Activated T-helper 1 cell treated with Interleukin-2 at 50 U/mL for 16 hours (primary cell): ENCODE data around the gene DLEU7.

Experiments
- DNase-seq: peaks from one replicate; pipeline ENCODE4 v3.0.0-alpha.2; 2020; ENCODE audit warnings: low read depth

The DLEU7 gene

DNA sequence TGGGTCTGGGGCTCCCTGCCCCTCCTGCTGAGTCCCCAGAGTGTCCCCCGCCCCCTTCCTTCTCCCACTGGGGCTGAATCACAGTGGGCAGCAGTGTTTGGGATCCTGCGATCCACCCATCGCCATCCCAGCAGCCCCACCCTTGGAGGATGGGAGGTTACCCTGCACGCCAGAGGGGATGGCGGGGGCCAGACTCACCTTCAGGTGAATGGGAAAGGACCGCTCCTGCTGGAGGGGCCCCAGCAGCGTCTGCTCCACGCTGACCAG is 569 bp downstream of the DLEU7 start:
- DNase-seq: no peak

- DNase-seq: no peak
Observed at GRCh38 chr13:50842251-50842989, 1.1 kb downstream of the DLEU7 start.

DNA sequence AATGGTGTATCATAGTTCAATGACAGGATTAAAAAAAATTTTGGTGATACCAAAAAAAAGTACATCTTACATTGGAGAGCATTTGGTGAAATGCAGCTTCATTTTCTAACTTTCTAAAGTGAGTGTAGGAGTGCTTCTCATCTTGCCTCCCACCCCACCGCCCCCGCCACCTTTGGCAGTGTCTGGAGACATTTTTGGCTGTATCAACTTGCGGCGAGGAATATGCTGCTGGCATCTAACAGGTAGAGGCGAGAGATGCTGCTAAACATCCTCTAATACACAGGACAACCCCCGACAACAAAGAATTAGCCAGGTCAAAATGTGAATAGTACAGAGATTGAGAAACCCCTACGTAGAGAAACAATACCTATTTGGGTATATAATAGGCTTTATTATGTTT is 1.7 kb downstream of the DLEU7 start:
- no peak for DNase-seq

DNA sequence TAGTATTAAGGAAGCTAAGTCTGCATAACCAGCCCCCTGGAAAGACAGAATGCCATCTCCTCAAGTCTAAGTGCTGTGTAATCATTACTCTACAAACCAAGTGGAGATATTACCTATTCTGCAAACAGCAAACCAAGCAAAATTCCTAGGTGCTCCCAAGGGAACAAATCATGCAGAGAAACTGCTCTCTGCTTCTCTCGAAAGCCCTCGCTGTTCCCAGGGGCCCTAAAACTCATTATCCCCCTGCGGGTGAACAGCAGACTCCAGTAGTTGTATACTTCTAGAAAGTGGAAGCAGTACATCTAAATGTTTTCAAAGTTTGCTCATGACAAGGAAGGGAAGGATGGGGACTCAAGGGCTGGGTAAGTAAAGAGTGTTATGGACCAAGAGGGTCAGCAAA is 3.2 kb downstream of the DLEU7 start:
- DNase-seq: no peak

DNA sequence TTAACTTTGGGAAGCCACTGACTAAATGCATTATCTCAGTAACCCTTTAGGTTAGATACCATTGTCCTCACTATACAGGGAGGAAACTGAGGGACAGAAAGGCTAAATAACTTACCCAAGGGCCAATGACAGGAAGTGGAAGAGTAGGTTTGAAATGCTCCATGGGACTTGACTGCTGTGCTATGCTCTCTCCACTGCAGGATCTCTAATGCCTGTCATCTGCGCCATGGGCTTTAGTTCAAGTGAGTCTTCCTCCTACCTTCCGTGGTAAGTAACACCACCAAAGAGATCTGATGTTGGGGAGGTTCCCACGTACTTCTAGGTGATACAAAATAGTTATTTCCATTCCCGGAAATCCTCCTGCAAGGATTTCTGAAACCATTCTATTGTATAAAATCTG is 3.7 kb downstream of the DLEU7 start:
- no peak for DNase-seq

- DNase-seq: no peak
Observed at GRCh38 chr13:50838701-50839100, 4.8 kb downstream of the DLEU7 start.

DNA sequence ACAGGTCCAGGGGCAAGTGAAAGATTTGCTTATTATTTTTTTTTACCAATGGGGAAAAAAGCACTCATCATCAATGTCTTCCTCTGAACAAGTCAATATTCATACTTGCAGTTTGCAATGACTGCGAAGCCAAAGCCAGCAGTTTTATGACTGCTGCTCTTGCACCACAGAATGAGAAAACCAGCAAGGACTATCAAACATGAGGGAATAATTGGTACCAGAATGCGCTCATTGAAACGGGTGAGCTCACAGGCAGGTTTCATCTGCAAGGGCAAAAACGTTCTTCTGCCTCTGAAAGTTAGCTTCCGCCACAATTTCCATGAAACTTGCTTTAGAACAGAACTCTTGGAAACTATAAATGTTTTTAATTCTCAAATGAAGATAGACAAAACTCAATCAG is 5.5 kb downstream of the DLEU7 start:
- DNase-seq: no peak

GRCh38 chr13:50831512-50831911 is 12.0 kb downstream of the DLEU7 start:
- no peak for DNase-seq

- DNase-seq: no peak
Observed at GRCh38 chr13:50829896-50830295, 13.6 kb downstream of the DLEU7 start.

DNA sequence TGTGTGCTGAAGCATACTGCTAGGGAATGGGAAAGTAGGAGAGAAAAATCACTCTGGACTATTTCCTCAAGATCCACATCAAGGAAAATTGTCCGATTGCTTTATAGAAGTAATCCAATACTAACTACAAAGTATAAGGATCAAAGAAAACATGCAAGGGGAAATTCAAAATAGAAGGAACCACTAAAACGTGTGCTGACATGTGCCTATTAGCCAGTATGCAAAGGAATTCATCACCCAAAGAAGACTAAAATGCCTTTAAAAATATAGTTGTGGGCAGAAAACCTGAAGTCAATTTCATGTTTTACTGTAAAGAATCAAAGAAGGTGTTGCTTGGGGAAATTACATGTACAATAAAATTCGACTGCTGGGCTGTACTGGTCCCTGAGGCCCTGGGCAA is 14.3 kb downstream of the DLEU7 start:
- DNase-seq: no peak

DNA sequence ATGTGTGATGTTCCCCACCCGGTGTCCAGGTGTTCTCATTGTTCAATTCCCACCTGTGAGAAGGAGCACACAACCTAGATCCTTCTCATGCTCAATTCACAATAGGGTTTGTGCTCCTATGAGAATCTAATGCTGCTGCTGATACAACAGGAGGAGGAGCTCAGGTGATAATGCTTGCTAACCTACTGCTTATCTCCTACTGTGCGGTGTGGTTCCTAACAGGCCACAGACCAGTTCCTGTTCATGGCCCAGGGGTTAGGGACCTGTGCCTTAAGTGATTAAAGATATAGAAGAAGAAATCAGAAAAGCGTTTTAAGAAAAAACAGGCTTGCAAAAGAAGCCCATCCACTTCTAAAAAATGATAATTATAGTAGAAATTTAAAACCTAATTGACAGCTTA is 17.5 kb downstream of the DLEU7 start:
- DNase-seq: no peak

GRCh38 chr13:50812242-50812641 is 31.2 kb downstream of the DLEU7 start:
- DNase-seq: no peak

DNA sequence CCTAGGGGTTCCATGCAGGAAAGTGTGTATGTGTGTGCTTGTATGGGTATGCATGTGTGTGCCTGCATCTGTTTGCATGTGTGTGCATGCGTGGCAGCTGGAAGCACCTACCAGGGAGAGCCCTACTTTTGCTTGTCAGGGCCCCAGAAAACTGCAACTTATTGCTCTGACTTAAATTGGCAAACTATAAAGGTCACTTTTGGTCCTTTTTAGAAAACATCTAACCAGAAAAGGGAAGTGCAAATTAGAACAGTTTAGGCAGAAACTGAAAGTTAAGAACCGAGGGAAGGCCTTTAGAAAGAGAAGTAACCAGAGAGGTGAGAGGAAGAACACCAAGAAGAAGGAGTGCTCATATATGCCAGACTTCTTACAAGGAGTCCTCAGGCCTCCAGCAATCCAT is 32.5 kb downstream of the DLEU7 start:
- no peak for DNase-seq

DNA sequence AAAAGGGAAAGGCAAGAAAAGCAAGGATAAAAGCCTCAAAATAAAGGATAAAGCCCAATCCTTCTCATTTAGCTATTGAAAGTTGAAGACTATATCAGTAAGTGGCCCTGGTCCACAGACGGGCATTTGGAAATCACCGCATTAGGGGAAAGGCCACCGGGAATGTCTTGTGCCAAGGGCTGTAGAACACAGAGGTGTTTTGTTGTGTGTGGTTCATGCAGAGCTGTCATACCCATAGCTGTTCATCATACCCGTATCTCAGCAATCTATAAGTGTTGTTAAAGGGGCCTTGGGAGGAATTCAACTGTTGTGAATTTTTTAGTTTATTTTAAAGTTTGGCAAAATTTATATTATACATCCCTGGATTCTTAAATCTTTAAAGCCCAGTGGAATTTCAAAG is 33.0 kb downstream of the DLEU7 start:
- DNase-seq: no peak

DNA sequence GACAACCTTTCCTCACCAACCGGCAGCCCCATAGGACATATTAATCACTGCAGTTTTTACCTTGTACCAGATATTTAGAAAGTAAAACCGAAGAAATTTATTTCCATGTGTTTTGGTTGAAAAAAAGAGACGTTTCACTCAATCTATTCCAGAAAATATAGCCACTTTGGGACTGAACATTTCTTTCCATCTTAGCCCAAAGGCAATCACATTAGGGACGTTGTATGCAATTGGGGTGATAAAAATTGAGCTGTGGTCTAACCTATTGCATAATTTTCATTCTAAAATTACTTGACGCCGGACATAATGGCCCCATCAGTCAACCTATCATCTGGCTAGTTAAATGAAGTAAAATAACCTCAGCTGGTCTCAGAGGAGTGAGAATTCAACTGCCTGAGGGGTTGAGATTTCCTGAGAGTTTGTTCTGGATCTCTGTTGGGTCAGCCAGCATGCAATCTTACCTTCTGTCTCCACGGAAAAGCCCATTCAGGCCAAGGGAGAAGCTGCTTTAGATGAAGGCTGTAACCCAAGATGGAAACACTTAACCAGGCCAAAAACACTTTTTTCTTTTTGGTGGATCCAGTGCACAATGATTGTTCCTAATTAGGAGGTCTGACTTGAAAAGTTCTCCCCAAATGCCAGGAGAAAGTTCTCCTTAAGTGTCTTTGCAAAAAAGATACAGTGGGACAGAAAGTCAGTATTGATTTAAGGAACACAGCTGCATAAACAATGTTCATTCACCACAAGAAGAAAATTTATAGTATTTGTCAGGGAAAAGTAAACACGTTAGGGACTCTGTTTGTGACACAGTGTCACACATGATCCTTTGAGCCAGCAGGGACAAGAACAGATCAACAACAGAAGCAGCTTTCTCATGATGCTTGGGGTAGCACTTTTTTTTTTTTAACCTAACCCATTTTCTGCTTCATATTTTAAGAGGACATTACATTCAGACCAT is 34.1 kb downstream of the DLEU7 start:
- no peak for DNase-seq

DNA sequence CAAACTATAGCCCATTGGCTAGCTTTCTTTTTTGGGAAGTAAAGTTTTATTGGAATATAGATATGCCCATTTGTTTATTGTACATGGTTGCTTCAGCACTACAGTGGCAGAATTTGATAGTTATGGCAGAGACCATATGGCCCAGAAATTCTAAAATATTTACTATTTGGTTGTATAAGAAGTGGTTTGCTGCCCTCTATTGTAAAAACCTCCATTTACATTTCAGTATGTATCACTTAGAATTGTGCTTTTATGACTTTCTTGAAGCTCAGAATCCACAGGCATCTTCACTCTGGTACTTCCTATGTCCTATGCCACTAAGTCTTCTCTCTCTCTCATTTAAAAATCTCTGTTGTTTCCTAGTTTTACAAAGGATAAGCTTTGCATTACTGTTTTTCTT is 37.7 kb downstream of the DLEU7 start:
- no peak for DNase-seq

DNA sequence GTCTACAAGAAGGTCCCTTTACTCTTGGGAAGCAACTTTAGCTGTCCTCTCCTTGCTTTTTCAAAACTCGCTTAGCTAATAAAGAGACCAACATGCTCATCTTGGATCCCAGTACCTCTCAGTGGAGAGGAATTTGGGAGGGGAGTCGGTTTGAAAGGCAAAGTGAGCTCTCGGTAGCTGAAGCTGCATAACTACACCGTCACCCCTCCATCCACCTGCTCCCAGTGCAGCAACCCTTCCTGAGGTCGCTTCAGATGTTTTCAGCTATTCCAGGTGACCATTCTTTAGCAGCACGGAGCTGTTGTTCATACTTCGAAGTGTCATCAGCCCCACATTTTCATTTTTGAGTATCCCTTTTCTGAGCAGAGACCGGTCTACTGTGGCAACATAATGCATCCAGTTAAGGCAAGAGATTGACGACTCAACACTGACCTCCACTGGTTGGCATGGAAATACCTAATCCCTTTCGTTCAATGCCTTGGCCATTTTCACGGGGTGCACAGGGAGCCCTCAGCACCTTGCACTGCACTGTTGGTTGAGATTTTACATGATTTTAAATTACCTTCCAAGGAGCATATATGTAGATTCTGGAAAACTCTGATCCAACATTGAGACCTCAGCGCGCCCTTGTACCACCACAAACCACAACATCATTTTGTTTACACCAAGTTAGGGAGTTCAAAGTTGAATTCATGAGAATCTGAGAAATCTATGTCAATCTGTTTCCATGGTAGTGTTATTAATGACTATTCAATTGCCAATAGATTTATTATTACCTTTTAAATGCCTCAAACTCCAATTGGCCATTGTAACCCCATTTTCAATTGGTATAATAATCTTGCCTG is 42.2 kb downstream of the DLEU7 start:
- peak; percentile 27 for DNase-seq

DNA sequence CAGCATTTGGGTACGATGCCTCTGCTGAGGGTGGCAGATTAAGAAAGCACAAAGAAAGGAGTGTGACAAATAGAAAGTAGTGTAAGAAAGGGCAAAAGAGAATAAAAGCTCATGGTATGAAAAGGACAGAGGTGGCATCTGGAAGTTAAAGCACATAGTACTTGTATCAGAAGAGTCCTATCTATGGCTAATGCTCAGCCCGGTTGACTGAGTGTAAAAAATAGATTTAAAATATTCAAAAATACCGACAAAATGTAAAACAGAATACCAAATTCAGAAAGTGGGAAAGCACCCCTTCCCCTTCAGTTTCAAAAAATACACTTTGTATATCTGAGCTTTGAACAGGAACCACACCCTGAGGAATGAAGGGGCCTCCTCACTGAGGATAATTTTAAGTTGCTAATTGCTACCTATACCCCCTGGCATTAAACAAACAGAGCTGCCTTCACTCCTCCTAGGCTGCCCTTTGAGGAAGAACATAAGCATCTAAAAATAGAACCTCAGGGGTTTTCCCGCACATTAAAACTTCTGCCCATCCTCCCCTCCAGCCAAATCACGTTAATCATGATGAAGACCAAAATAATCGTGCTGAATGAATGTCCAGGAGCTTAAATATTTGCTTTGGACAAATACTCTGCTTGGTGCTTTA is 43.3 kb downstream of the DLEU7 start:
- DNase-seq: no peak

DNA sequence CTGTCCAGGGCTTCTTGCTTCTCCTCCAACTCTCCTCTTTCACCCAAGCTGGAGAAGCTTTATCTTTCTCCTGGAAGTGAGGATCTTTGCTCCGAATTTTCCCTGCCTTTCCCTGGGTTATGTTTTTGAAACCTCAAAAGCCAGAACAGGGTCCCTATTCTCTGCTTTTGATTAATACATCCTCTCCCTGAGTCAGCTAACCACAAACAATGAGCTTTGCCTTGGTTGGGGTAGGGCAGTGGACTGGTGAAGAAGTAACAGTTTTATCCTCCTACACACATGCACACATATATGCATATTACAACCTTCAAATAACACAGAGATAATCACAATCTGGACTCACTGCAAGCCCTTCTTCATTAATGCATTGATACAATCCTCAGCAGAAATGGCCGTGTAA is 44.6 kb downstream of the DLEU7 start:
- no peak for DNase-seq

DNA sequence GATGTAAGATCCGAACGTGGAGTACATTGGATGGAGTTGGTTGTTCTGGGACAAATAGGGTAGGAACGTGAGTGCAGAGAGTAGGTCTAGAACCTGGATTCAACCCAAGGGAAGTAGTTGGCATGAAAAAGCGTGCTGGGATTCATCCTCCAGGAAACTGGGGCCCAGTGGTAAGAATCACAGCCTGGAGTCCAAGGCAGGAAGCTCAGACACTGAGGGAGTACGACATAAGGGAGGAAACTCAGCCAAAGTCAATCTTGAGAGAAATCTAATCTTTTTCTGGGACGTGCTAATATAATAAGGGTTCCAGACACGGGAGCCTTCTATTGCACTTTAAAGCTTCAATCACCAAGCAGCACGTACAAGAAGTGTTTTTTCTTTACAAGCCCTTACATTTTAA is 46.4 kb downstream of the DLEU7 start:
- no peak for DNase-seq

DNA sequence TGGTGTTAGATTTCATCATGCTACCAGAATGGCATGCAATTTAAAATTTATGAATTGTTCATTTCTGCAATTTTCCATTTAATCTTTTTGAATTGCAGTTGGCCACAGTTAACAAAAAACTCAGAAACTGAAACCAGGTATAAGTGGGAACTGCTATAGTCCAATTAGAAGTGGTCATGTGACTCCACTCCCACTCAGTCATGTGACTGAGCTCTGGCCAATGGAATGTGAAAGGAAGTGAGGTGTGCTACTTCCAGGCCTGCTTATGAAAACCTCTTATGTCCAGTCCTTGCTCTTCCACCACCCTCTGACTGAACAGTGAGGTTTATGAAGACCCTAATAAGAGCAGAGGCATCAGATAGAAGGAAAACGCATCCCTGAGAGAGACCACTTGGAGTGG is 47.0 kb downstream of the DLEU7 start:
- DNase-seq: no peak

GRCh38 chr13:50794226-50794625 is 49.3 kb downstream of the DLEU7 start:
- DNase-seq: no peak
